ENCODE data around the gene LY6G5B. TPM values are rescaled to one million over a fixed set of nuclear protein-coding genes. Genes with fewer than 3 reads are reported as not detected.

LY6G5B gene
- total and polyA plus RNA-seq, 2 donors (not counting 1 experiment from before 2014, with no cell fraction given) = 28.4 to 44.2 TPM

GRCh38 chr6:31680226-31681134 is 10.7 kb downstream of the LY6G5B start, which contains the start of gene LY6G5C:
TSS of gene LY6G5C (minus strand) at chr6:31681067. CDS start at chr6:31680373, 694 bp downstream.
- ATAC-seq (ENCODE audit: low read depth) (peak; percentile 78), DNase-seq (peak; percentile 79)
- Histone ChIP-seq H3K27me3 (replicated peaks in 1 of 4; ENCODE audit: control extremely low read depth in 1 of 4, control insufficient read depth in 3 of 4, insufficient read depth in 4 of 4, low read length in 3 of 4) (no peaks in the 10 kb centered on the region), H3K4me1 (ENCODE audit: control insufficient read depth in 2 of 2, insufficient read depth in 2 of 2, low read length in 2 of 2) (peaks cover 19 to 41% of the 10 kb centered on the region in 2 donors), H2AFZ (ENCODE audit: insufficient read depth, low read depth, low read length, poor library complexity, severe bottlenecking) (peak within 1 kb of the TSS; percentile 80), H3K36me3 (replicated peaks in 1 of 2; ENCODE audit: control extremely low read depth in 1 of 2, control insufficient read depth in 1 of 2, extremely low read depth in 1 of 2, insufficient read depth in 2 of 2, low read length in 1 of 2) (peaks cover 0 to 3% of the 10 kb centered on the region in 2 experiments), H3K9ac (ENCODE audit: low read length) (peak within 1 kb of the TSS; percentile 77), H3K9me3 (ENCODE audit: control extremely low read depth in 1 of 3, control insufficient read depth in 2 of 3, insufficient read depth in 1 of 3, low read length in 2 of 3) (no peaks in the 10 kb centered on the region), H3K79me2 (ENCODE audit: control insufficient read depth, insufficient read depth, low read length) (no peaks in the 10 kb centered on the region), H3K4me3 (ENCODE audit: control extremely low read depth in 1 of 5, extremely low read depth in 1 of 5, insufficient read depth in 1 of 5, low read depth in 2 of 5, low read length in 4 of 5) (peak within 1 kb of the TSS; percentile 44 to 69 (median 53)), H4K20me1 (ENCODE audit: control insufficient read depth, insufficient read depth, low read length, poor library complexity, severe bottlenecking) (no peaks in the 10 kb centered on the region), H3K27ac (ENCODE audit: low read length in 2 of 2) (peak within 1 kb of the TSS in 1 of 2 donors; percentile 50), H3K4me2 (replicated peaks; ENCODE audit: low read depth, low read length, poor library complexity, severe bottlenecking) (peak within 1 kb of the TSS; percentile 99)
- intact Hi-C loops (cut with micrococcal nuclease) = loop anchor here (1.0 to 2.0 kb wide), 7 partner anchors 23 to 272 kb away; partner anchors contain the start of gene ABHD16A
- H3K4me3 Mint-ChIP-seq = peak within 1 kb of the TSS; percentile 88
- no peaks in the 10 kb centered on the region for H3K27me3 Mint-ChIP-seq
- no peaks in the 10 kb centered on the region for H3K9me3 Mint-ChIP-seq (ENCODE audit: insufficient read depth)
- WGBS (ENCODE audit: insufficient coverage) = 12% methylated on average over 16 of the region's 17 CpGs
- TF ChIP-seq EZH2 (IDR thresholded peaks at IDR 0.05; ENCODE audit: borderline replicate concordance, insufficient read depth, low read depth, low read length, poor library complexity, severe bottlenecking) (no peak), CTCF (IDR thresholded peaks at IDR 0.05) (peak; percentile 55)
- CTCF ChIA-PET = interaction anchor here (0.6 to 3.3 kb wide), 22 partner anchors 9 to 498 kb away, joined by 3 to 57 read pairs (median 4); partner anchors contain the start of genes ABHD16A, HSPA1A, HSPA1L and LSM2
- peaks cover 45% of the 10 kb centered on the region for H3K4me1 Mint-ChIP-seq
- H3K27ac Mint-ChIP-seq = peak within 1 kb of the TSS; percentile 57
- POLR2A ChIA-PET = interaction anchor here (0.6 to 1.5 kb wide), 3 partner anchors 15 to 150 kb away, joined by 3 to 10 read pairs (median 7); partner anchors contain the start of gene ABHD16A
